Subcutaneous adipose tissue (tissue), 4 donors: ENCODE results near the gene MPP3. TPM values are rescaled to one million over a fixed set of nuclear protein-coding genes. Genes with fewer than 3 reads are reported as not detected.

Experiments
- total RNA-seq, 4 donors: library from RNA; depleted of rRNA; stranded (reverse); fragments of >200 nt; gene quantifications; one replicate each; pipeline ENCODE4 v1.1.0, GENCODE V29; 2016
- TF ChIP-seq, protein P1 (sequence below): fragments of 450-650 bp; IDR thresholded peaks from one replicate; pipeline ENCODE4 v1.5.1; 2016; ENCODE audit warnings: low read depth, mild to moderate bottlenecking, control low read depth, antibody characterized with exemption, moderate library complexity

MPP3 gene
- total RNA-seq, 4 donors from 2014 or later, result 9.0 to 122 (median 25.2) TPM

GRCh38 chr17:43790311-43790940, 42.5 kb downstream of the MPP3 start:
- TF ChIP-seq, protein P1, sequence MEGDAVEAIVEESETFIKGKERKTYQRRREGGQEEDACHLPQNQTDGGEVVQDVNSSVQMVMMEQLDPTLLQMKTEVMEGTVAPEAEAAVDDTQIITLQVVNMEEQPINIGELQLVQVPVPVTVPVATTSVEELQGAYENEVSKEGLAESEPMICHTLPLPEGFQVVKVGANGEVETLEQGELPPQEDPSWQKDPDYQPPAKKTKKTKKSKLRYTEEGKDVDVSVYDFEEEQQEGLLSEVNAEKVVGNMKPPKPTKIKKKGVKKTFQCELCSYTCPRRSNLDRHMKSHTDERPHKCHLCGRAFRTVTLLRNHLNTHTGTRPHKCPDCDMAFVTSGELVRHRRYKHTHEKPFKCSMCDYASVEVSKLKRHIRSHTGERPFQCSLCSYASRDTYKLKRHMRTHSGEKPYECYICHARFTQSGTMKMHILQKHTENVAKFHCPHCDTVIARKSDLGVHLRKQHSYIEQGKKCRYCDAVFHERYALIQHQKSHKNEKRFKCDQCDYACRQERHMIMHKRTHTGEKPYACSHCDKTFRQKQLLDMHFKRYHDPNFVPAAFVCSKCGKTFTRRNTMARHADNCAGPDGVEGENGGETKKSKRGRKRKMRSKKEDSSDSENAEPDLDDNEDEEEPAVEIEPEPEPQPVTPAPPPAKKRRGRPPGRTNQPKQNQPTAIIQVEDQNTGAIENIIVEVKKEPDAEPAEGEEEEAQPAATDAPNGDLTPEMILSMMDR, result no peak

GRCh38 chr17:43789482-43789881, 43.5 kb downstream of the MPP3 start:
- TF ChIP-seq, protein P1, result no peak

- TF ChIP-seq, protein P1, result no peak
Measured at GRCh38 chr17:43788540-43788939, 44.4 kb downstream of the MPP3 start.

DNA sequence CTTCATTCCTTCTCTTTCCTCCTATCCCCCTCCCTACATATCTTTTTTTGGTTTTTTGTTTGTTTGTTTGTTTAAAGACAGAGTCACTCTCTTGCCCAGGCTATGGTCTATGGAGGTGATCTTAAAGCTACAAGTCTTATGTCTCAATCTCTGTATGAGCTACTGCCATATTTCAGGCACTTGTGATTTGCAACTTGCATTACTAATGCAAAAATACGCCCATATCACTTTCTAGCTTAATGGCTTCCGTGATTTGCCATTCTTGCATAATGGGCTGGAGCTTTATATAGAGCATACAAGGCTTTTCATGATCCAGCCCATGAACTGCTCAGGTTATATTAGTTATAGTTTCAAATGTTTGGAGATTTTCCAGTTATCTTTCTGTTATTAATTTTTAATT, 45.2 kb downstream of the MPP3 start:
- TF ChIP-seq, protein P1, result no peak

- TF ChIP-seq, protein P1, result no peak
Measured at GRCh38 chr17:43784628-43785101, 48.3 kb downstream of the MPP3 start.

DNA sequence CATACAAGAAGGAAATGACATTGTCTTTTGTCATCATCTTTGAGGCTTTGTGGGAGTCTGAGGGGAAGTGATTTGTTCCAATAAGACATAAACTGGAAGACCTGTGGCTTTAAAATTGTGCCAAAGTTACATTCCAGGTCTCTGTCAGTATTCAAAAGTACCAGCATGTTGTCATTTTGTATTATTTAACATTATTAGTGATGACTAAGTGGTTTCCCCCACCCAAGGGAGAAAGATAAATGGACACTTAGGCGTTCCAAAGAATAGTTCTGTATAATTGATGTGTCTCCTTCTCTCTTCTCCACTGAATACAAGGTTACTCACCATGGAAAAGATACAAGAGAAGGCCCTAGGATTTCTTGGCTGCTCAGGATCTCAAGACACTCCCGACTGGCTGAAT, 48.9 kb downstream of the MPP3 start:
- TF ChIP-seq, protein P1, result no peak

- TF ChIP-seq, protein P1, result no peak
Measured at GRCh38 chr17:43782913-43783680, 49.8 kb downstream of the MPP3 start.
